ENCODE data around the gene RAP1GDS1. TPM values are rescaled to one million over a fixed set of nuclear protein-coding genes. Genes with fewer than 3 reads are reported as not detected.

RAP1GDS1 gene, protein sequence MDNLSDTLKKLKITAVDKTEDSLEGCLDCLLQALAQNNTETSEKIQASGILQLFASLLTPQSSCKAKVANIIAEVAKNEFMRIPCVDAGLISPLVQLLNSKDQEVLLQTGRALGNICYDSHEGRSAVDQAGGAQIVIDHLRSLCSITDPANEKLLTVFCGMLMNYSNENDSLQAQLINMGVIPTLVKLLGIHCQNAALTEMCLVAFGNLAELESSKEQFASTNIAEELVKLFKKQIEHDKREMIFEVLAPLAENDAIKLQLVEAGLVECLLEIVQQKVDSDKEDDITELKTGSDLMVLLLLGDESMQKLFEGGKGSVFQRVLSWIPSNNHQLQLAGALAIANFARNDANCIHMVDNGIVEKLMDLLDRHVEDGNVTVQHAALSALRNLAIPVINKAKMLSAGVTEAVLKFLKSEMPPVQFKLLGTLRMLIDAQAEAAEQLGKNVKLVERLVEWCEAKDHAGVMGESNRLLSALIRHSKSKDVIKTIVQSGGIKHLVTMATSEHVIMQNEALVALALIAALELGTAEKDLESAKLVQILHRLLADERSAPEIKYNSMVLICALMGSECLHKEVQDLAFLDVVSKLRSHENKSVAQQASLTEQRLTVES
- 22.9 to 27.9 TPM (median 23.5 TPM) in 5 replicates for total RNA-seq (2022; extraction: Qiagen RNA extraction)

GRCh38 chr4:98260579-98261404 is at the start of gene RAP1GDS1:
Gene RAP1GDS1, plus strand, starts transcription at chr4:98261384. Its CDS starts 182 bp downstream, at chr4:98261566.

Other genes starting within 250 kb of the RAP1GDS1 start
- gene STPG2, start 117.9 kb upstream of the RAP1GDS1 start, total RNA-seq (2022; extraction: Qiagen RNA extraction) = 0.05 TPM in 1 of 5 replicates, not detected in the others

Measured in A549 treated with CORT108297 at 1 μM for 4 hours (cell line).